IMR-90 (cell line): ENCODE data around the gene MIA2.

Experiments
- MAFK ChIP-seq: IDR thresholded peaks from 2 replicates; pipeline ENCODE4 v1.6.1; 2012; ENCODE audit warnings: low read depth, low read length, improper control_type of control experiment
- POLR2A ChIP-seq: IDR thresholded peaks from 2 replicates; pipeline ENCODE4 v1.6.1; 2012; ENCODE audit warnings: mild to moderate bottlenecking, low read depth, low read length
- RAD21 ChIP-seq: IDR thresholded peaks from 2 replicates; pipeline ENCODE4 v1.6.1; 2012; ENCODE audit warnings: low read length, improper control_type of control experiment
- RCOR1 ChIP-seq: IDR thresholded peaks from 2 replicates; pipeline ENCODE4 v1.6.1; 2012; ENCODE audit warnings: mild to moderate bottlenecking, low read length, improper control_type of control experiment; ENCODE audit not compliant: insufficient replicate concordance
- SMC3 ChIP-seq: fragments of 150-350 bp; IDR thresholded peaks from 2 replicates; pipeline ENCODE4 v1.6.1; 2016; ENCODE audit warnings: low read depth, mild to moderate bottlenecking, antibody characterized with exemption, low read length, moderate library complexity
- TF ChIP-seq, protein P1 (sequence below): conservative IDR thresholded peaks from 2 replicates; pipeline ENCODE4 v1.5.1; 2012; ENCODE audit warnings: mild to moderate bottlenecking, low read depth, low read length, improper control_type of control experiment

DNA sequence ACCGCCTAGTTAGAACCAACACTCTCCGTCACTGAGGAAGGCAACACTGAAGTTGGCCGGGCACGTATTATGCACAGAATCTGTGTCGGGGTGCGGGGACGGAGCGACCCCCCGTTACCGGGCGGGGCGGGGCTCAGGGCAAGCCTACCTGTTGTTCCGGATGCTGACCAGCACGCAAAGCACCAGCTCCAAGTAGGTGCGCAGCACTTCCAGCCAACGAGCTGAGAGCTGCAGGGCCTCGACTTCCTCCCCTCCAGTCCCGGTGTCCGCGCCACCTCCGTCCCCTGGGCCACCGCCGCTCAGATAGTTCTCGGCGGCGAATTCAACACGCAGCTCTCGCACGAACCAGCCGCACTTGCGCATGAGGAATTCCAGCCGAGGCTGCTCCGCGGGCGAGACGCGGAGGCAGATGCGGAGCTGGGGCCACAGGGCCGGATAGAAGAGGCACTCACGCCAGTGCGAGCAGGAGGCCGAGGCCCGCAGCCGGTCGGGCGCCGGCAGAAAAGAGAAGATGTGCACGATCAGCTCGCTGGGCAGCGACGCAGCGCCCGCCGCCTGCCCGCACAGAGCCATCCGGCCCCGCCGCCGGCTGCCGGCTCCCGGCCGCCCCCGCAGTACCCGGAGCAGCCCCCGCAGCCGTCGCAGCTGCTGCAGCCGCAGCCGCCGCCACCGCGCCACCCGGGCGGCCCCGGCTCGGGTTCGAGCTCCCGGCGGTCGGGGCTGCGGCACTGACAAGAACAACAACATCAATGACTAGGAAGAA lies 197.9 kb downstream of the MIA2 start:
- TF ChIP-seq POLR2A (peak; percentile 76; the same call in 1 of the 2 replicates), MAFK (no peak), RCOR1 (no peak), RAD21 (no peak), SMC3 (no peak)
- TF ChIP-seq, protein P1, sequence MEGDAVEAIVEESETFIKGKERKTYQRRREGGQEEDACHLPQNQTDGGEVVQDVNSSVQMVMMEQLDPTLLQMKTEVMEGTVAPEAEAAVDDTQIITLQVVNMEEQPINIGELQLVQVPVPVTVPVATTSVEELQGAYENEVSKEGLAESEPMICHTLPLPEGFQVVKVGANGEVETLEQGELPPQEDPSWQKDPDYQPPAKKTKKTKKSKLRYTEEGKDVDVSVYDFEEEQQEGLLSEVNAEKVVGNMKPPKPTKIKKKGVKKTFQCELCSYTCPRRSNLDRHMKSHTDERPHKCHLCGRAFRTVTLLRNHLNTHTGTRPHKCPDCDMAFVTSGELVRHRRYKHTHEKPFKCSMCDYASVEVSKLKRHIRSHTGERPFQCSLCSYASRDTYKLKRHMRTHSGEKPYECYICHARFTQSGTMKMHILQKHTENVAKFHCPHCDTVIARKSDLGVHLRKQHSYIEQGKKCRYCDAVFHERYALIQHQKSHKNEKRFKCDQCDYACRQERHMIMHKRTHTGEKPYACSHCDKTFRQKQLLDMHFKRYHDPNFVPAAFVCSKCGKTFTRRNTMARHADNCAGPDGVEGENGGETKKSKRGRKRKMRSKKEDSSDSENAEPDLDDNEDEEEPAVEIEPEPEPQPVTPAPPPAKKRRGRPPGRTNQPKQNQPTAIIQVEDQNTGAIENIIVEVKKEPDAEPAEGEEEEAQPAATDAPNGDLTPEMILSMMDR = no peak
